ENCODE data around the gene GEMIN5.

GEMIN5 gene

DNA sequence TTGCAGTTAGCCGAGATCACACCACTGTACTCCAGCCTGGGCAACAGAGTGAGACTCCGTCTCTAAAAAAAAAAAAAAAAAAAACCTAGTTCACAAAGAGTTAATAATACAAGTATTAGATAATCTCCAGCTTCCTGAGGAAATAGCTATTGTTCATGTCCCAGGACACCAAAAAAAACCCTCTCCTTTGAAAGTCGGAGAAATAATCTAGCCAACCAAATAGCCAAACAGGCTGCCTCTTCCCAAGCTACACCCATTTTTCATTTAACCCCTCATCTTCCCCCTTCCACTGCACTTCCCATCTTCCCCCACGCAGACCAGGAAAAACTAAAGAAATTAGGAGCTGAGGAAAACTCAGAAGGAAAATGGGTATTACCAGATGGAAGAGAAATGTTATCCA lies 56.0 kb downstream of the GEMIN5 start:
- peaks cover 54% of the 10 kb centered on the region for H3K9me3 ChIP-seq (ENCODE audit: control insufficient read depth, insufficient read depth, low read depth, low read length)

GRCh38 chr5:154878642-154879335 lies 59.2 kb downstream of the GEMIN5 start:
- Histone ChIP-seq H3K9me3 (ENCODE audit: control insufficient read depth, insufficient read depth, low read depth, low read length) (peaks cover 29% of the 10 kb centered on the region), H3K4me3 (ENCODE audit: low read depth, low read length) (no peak overlapping the region), H3K36me3 (ENCODE audit: control insufficient read depth, insufficient read depth, low read length) (peaks cover 50% of the 10 kb centered on the region)

More for the DNA sequence above, 56.0 kb downstream of the GEMIN5 start:
- H3K4me1 ChIP-seq (ENCODE audit: control insufficient read depth, insufficient read depth, low read length) = peaks cover 3% of the 10 kb centered on the region; the same call in 1 of the 2 replicates
- no peak overlapping the region for H3K27ac ChIP-seq (ENCODE audit: low read depth, low read length)
- no peak overlapping the region for H3K4me3 ChIP-seq (ENCODE audit: low read depth, low read length)
- H3K27me3 ChIP-seq (ENCODE audit: control insufficient read depth, insufficient read depth, low read length) = no peaks in the 10 kb centered on the region
- H3K36me3 ChIP-seq (ENCODE audit: control insufficient read depth, insufficient read depth, low read length) = peaks cover 44% of the 10 kb centered on the region
- H3K9ac ChIP-seq (ENCODE audit: low read length) = no peak overlapping the region

DNA sequence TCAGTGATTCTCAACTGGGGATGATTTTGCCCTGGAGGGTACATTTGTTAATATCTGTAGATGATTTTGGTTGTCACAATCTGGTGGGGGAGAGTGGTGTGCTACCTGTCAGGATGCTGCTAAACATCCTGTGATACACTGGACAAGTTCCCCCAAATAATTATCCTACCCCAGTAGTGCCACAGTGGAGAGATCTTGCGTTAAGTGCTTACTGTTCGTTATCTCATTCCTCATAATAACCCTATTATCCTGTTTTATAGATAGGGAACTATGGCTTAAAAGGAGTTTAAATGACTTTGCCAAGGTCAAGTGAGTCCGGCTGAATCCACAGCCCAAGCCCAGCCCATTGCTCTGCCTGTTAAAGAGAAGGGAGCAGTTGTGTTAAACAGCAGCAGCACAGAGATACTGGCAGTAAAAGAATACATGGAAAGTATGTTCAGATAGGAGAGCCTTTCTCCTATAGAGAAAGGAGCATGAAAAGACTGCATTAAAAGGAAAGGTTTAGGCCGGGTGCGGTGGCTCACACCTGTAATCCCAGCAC lies 64.2 kb downstream of the GEMIN5 start:
- H3K4me3 ChIP-seq (ENCODE audit: low read depth, low read length) = no peak overlapping the region
- H3K27me3 ChIP-seq (ENCODE audit: control insufficient read depth, insufficient read depth, low read length) = no peaks in the 10 kb centered on the region
- H3K4me1 ChIP-seq (ENCODE audit: control insufficient read depth, insufficient read depth, low read length) = no peaks in the 10 kb centered on the region
- H3K36me3 ChIP-seq (ENCODE audit: control insufficient read depth, insufficient read depth, low read length) = peaks cover 78% of the 10 kb centered on the region
- H3K9ac ChIP-seq (ENCODE audit: low read length) = no peak overlapping the region
- no peak overlapping the region for H3K27ac ChIP-seq (ENCODE audit: low read depth, low read length)
- peaks cover 16% of the 10 kb centered on the region for H3K9me3 ChIP-seq (ENCODE audit: control insufficient read depth, insufficient read depth, low read depth, low read length)

More at GRCh38 chr5:154878642-154879335, 59.2 kb downstream of the GEMIN5 start:
- Histone ChIP-seq H3K27ac (ENCODE audit: low read depth, low read length) (no peak overlapping the region), H3K27me3 (ENCODE audit: control insufficient read depth, insufficient read depth, low read length) (no peaks in the 10 kb centered on the region), H3K9ac (ENCODE audit: low read length) (no peak overlapping the region), H3K4me1 (ENCODE audit: control insufficient read depth, insufficient read depth, low read length) (no peaks in the 10 kb centered on the region)

GRCh38 chr5:154871734-154872133 lies 66.3 kb downstream of the GEMIN5 start:
- no peaks in the 10 kb centered on the region for H3K27me3 ChIP-seq (ENCODE audit: control insufficient read depth, insufficient read depth, low read length)
- H3K4me3 ChIP-seq (ENCODE audit: low read depth, low read length) = no peak overlapping the region
- H3K9me3 ChIP-seq (ENCODE audit: control insufficient read depth, insufficient read depth, low read depth, low read length) = no peaks in the 10 kb centered on the region
- no peak overlapping the region for H3K27ac ChIP-seq (ENCODE audit: low read depth, low read length)
- H3K4me1 ChIP-seq (ENCODE audit: control insufficient read depth, insufficient read depth, low read length) = no peaks in the 10 kb centered on the region
- no peak overlapping the region for H3K9ac ChIP-seq (ENCODE audit: low read length)
- H3K36me3 ChIP-seq (ENCODE audit: control insufficient read depth, insufficient read depth, low read length) = peaks cover 78% of the 10 kb centered on the region

DNA sequence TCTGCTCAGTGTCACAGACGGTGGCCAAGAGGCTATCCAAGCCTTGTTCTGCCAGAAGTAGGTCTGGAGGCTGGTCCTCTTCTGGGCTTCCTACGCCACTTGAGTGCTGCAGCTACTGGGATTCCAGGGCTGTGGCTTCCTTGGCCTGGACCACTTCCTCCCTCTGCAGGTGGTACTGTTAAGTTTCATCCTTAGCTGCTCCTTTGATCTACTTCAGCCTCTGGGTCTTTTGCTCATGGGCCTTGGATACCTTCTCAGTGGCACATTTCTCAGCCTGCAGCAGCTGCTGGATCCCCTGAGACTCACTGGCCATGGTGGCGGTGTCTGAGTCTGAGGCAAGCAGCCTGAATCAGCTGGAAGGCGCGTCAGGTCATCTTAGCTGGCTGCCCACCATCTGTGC lies 69.3 kb downstream of the GEMIN5 start:
- peaks cover 75% of the 10 kb centered on the region for H3K36me3 ChIP-seq (ENCODE audit: control insufficient read depth, insufficient read depth, low read length)
- no peak overlapping the region for H3K4me3 ChIP-seq (ENCODE audit: low read depth, low read length)
- no peaks in the 10 kb centered on the region for H3K4me1 ChIP-seq (ENCODE audit: control insufficient read depth, insufficient read depth, low read length)
- H3K9ac ChIP-seq (ENCODE audit: low read length) = no peak overlapping the region
- H3K9me3 ChIP-seq (ENCODE audit: control insufficient read depth, insufficient read depth, low read depth, low read length) = no peaks in the 10 kb centered on the region
- H3K27me3 ChIP-seq (ENCODE audit: control insufficient read depth, insufficient read depth, low read length) = no peaks in the 10 kb centered on the region
- no peak overlapping the region for H3K27ac ChIP-seq (ENCODE audit: low read depth, low read length)

DNA sequence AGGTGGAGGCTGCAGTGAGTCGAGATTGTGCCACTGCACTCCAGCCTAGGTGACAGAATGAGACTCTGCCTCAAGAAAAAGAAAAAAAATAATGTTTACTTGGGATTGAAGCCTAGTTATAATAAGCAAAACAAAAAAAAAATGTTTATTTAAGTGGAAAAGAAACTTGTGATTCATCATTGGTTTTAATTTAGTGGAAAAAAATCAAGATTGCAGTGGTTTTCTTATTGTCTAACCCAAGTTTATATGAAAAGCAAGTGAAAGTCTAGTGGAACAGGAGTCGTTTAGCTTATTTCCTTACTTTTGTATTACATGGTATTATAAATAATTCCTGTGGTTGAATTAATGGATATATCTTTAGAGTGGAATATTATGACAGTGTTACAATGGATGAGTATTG lies 71.2 kb downstream of the GEMIN5 start:
- peaks cover 73% of the 10 kb centered on the region for H3K36me3 ChIP-seq (ENCODE audit: control insufficient read depth, insufficient read depth, low read length)
- H3K27me3 ChIP-seq (ENCODE audit: control insufficient read depth, insufficient read depth, low read length) = no peaks in the 10 kb centered on the region
- H3K4me3 ChIP-seq (ENCODE audit: low read depth, low read length) = no peak overlapping the region
- no peaks in the 10 kb centered on the region for H3K4me1 ChIP-seq (ENCODE audit: control insufficient read depth, insufficient read depth, low read length)
- no peaks in the 10 kb centered on the region for H3K9me3 ChIP-seq (ENCODE audit: control insufficient read depth, insufficient read depth, low read depth, low read length)
- no peak overlapping the region for H3K27ac ChIP-seq (ENCODE audit: low read depth, low read length)
- H3K9ac ChIP-seq (ENCODE audit: low read length) = no peak overlapping the region

- 0 out of 2 replicates have a peak, but pooled peaks cover 3% of the 10 kb centered on the region for H3K4me1 ChIP-seq (ENCODE audit: control insufficient read depth, insufficient read depth, low read length)
- H3K27ac ChIP-seq (ENCODE audit: low read depth, low read length) = no peak overlapping the region
- no peaks in the 10 kb centered on the region for H3K27me3 ChIP-seq (ENCODE audit: control insufficient read depth, insufficient read depth, low read length)
- H3K9ac ChIP-seq (ENCODE audit: low read length) = no peak overlapping the region
- no peaks in the 10 kb centered on the region for H3K9me3 ChIP-seq (ENCODE audit: control insufficient read depth, insufficient read depth, low read depth, low read length)
- H3K4me3 ChIP-seq (ENCODE audit: low read depth, low read length) = no peak overlapping the region
- H3K36me3 ChIP-seq (ENCODE audit: control insufficient read depth, insufficient read depth, low read length) = peaks cover 63% of the 10 kb centered on the region
Observed at GRCh38 chr5:154865466-154866184, 72.4 kb downstream of the GEMIN5 start.

DNA sequence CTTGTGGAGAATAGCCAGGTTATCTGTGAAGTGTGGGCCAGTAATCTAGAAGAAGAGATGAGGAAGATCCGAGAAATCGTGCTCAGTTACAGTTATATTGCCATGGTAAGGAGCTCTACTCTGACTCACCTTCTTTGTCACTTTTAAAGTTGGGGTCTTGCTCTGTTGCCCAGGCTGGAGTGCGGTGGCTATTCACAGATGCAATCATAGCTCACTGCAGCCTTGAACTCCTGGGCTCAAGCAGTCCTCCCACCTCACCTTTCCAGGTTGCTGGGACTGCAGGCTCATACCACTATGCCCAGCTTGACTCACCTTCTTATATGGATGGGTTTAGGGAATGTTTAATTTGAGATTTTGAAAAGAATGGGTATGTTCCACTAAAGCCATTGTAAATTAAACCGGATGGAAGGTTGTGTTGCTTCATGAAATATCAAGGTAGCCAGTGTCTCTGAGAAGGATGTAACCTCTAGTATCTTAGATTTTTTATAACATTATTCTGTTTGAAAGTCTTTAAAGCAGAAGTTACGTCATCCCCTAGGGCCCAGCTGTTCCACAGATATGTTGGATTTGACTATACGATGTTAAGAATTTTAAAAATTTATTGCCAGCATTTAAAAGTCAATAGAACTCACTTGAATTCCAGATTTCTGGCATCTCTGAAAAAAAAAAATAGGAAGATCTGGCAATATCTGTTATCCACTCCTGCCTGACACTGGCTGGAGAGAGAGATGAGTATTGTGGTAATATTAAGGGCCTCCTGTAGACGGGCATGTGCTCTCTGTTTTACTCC lies 74.5 kb downstream of the GEMIN5 start:
- H3K4me1 ChIP-seq (ENCODE audit: control insufficient read depth, insufficient read depth, low read length) = peaks cover 11% of the 10 kb centered on the region; the same call in 1 of the 2 replicates

DNA sequence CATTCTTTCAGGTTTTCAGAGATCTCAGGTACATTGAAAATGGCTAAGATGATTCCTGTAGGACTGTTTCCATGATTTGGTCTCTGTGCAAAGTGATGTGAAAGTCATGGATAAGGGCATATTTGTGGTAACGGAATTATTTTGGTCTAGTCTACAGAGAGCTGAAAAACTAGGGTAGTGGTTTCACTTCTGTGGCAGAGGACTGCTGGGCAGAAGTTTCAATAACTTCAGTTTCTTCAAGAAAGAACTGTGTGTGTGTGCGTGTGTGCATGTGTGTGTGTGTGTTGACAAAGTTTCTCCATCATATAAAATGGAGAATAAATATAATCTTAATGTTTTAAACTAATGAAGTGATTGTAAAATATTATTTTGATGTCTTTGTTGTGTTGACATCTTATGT lies 75.2 kb downstream of the GEMIN5 start:
- H3K9ac ChIP-seq (ENCODE audit: low read length) = no peak overlapping the region
- no peaks in the 10 kb centered on the region for H3K27me3 ChIP-seq (ENCODE audit: control insufficient read depth, insufficient read depth, low read length)
- H3K27ac ChIP-seq (ENCODE audit: low read depth, low read length) = no peak overlapping the region
- H3K4me3 ChIP-seq (ENCODE audit: low read depth, low read length) = no peak overlapping the region
- peaks cover 11% of the 10 kb centered on the region; the same call in 1 of the 2 replicates for H3K4me1 ChIP-seq (ENCODE audit: control insufficient read depth, insufficient read depth, low read length)
- no peaks in the 10 kb centered on the region for H3K9me3 ChIP-seq (ENCODE audit: control insufficient read depth, insufficient read depth, low read depth, low read length)
- peaks cover 47% of the 10 kb centered on the region for H3K36me3 ChIP-seq (ENCODE audit: control insufficient read depth, insufficient read depth, low read length)

More for the DNA sequence above, 74.5 kb downstream of the GEMIN5 start:
- H3K4me3 ChIP-seq (ENCODE audit: low read depth, low read length) = no peak overlapping the region
- H3K27me3 ChIP-seq (ENCODE audit: control insufficient read depth, insufficient read depth, low read length) = no peaks in the 10 kb centered on the region
- H3K9me3 ChIP-seq (ENCODE audit: control insufficient read depth, insufficient read depth, low read depth, low read length) = no peaks in the 10 kb centered on the region
- peaks cover 50% of the 10 kb centered on the region for H3K36me3 ChIP-seq (ENCODE audit: control insufficient read depth, insufficient read depth, low read length)
- no peak overlapping the region for H3K27ac ChIP-seq (ENCODE audit: low read depth, low read length)
- H3K9ac ChIP-seq (ENCODE audit: low read length) = no peak overlapping the region

- H3K9ac ChIP-seq (ENCODE audit: low read length) = no peak overlapping the region
- H3K27me3 ChIP-seq (ENCODE audit: control insufficient read depth, insufficient read depth, low read length) = no peaks in the 10 kb centered on the region
- no peak overlapping the region for H3K4me3 ChIP-seq (ENCODE audit: low read depth, low read length)
- peaks cover 11% of the 10 kb centered on the region; the same call in 1 of the 2 replicates for H3K4me1 ChIP-seq (ENCODE audit: control insufficient read depth, insufficient read depth, low read length)
- peaks cover 41% of the 10 kb centered on the region for H3K36me3 ChIP-seq (ENCODE audit: control insufficient read depth, insufficient read depth, low read length)
- H3K27ac ChIP-seq (ENCODE audit: low read depth, low read length) = no peak overlapping the region
- no peaks in the 10 kb centered on the region for H3K9me3 ChIP-seq (ENCODE audit: control insufficient read depth, insufficient read depth, low read depth, low read length)
Observed at GRCh38 chr5:154861946-154862345, 76.1 kb downstream of the GEMIN5 start.

Measured in HUES6 (cell line).